Forelimb muscle (tissue), 1 donor: Measurements from ENCODE around the gene ANKRD31. TPM values are rescaled to one million over a fixed set of nuclear protein-coding genes. Genes with fewer than 3 reads are reported as not detected.
"Not testable (repeated sequence)": the region's sequence is repeated elsewhere in the genome, so short reads cannot be mapped to it uniquely, and the experiment has no call there.

Experiments used
- DNase-seq: peaks from one replicate; pipeline ENCODE4 v3.0.0-alpha.2; 2013; ENCODE audit warnings: low read depth
- polyA plus RNA-seq: library from polyadenylated mRNA; unstranded; fragments of 120-200 nt; gene quantifications from one replicate; pipeline ENCODE4 v1.2.1, GENCODE V29; 2013; ENCODE audit not compliant: insufficient read length

ANKRD31 gene
- polyA plus RNA-seq, 1 donor = 0.13 TPM

DNA sequence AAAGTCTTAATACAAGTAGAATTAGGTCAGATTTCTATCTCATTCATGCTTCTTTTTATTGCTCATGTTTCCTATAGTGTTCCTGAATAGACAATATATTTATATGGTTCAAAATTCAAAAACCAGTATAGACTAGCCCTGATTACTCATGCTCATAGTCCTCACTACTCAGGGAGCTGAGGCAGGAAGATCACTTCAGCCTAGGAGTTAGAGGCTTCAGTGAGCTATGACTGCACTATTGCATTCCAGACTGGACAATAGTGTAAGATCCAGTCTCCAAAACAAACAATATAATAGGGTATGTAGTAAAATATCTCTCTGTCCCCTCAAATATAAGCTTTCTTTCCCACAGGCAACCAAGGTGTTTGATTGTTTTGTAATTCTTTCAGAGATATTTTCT is 2.4 kb downstream of the ANKRD31 start:
- no peak for DNase-seq

GRCh38 chr5:75226916-75227315 is 9.8 kb downstream of the ANKRD31 start:
- DNase-seq = no peak

DNA sequence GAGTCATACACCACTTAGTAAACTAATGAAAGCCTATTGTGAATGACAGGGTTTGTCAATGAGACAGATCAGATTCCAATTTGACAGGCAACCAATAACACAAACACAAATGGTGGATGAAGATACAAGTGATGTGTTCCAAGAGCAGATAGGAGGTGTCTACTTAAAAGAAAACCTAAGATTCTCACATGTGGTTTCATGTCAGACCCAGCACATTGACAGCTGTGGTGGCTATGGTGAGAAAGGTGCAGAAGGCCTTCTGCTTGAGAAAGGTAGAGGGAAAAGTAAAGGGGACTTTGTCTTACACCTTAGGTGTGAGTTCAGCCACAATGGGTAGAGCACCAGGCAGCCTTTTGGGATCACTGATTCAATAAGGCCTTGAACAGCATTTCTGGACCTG is 11.2 kb downstream of the ANKRD31 start:
- no peak for DNase-seq

DNA sequence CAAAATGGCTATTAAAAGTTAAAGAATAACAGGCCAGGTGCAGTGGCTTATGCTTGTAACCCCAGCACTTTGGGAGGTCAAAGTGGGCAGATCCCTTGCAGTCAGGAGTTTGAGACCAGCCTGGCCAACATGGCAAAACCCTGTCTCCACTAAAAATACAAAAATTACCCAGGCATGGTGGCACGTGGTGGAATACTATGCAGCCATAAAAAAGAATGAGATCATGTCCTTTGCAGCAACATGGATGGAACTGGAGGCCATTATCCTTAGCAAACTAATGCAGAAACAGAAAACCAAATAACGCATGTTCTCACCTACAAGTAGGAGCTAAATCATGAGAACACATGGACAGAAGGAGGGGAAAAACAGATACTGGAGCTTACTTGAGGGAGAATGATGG is 15.9 kb downstream of the ANKRD31 start:
- DNase-seq = not testable (repeated sequence)

GRCh38 chr5:75214928-75215327 is 21.8 kb downstream of the ANKRD31 start:
- DNase-seq = no peak

DNA sequence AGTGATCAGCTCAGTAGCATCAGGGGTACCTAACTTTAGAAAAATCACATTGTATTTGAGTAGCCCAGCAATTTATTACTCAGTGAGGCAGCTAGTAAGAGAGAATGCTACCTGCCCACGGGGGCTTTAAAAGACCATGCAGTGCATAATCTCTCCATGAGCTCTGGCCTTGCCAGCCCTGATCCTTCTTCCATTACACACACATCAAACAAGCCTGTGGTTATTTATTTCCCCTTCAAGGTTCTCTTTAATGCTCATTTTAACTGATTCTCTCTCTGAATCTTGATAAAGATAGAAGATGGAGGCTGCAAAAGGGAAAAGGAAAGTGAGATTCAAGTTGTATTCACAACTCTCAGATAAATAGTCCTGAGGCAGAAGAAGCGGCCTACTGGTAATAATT is 22.3 kb downstream of the ANKRD31 start:
- no peak for DNase-seq

GRCh38 chr5:75203604-75204003 is 33.1 kb downstream of the ANKRD31 start:
- DNase-seq = no peak

DNA sequence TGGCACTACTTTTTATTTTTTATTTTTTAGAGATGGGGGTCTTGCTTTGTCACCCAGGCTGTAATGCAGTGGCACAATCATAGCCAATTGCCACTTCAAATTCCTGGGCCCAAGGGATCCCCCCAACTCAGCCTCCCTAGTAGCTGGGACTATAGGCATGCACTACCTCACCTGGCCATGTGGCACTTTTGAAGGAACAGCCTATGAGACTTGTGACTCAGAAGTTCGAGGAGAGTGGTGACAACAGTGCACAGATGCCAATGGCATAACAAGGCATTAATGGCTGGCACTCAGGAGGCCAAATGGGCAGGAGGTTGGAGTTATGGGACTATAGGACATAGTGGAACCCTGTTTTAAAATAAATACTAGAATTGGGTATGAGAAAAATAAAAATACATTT is 33.7 kb downstream of the ANKRD31 start:
- no peak for DNase-seq

- no peak for DNase-seq
These were observed 35.9 kb downstream of the ANKRD31 start for GRCh38 chr5:75200776-75201175.

GRCh38 chr5:75199946-75200345 is 36.7 kb downstream of the ANKRD31 start:
- DNase-seq = no peak

DNA sequence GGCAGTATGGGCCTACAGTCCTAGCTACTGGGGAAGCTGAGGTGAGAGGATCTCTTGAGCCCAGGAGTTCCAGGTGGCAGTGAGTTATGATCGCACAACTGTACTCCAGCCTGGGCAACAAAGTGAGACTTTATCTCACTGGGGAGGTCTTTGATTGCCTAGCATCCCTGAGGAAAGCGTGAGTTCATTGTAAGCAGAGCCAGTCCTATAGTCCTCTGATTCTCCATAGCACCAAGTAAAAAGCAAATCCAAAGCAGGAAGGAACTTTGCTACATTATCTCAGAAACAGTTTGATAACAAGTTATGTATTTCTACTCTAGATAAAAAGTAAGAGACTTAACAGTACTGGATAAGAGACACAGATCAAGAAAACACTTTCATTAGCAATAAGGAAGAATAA is 37.6 kb downstream of the ANKRD31 start:
- no peak for DNase-seq

GRCh38 chr5:75197745-75198144 is 38.9 kb downstream of the ANKRD31 start:
- no peak for DNase-seq

DNA sequence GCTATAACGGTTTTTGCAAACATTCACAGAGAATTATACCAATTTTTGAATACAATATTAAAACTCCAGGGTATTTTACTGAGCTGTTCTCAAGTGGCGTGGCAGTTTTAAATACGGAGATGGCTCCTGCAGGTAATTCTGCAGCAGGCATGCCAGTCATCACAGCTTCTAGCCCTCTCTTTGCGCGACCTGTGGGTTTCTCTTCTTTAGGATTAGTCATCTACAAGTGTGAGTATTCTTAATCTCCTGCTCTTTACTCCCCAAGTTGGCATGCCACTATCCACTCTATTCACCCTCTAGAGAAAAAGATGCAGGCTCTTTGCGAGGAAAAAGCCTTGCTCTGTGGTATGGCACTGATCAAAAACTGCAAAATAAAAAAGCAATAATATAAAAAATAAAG is 43.9 kb downstream of the ANKRD31 start:
- DNase-seq = no peak

DNA sequence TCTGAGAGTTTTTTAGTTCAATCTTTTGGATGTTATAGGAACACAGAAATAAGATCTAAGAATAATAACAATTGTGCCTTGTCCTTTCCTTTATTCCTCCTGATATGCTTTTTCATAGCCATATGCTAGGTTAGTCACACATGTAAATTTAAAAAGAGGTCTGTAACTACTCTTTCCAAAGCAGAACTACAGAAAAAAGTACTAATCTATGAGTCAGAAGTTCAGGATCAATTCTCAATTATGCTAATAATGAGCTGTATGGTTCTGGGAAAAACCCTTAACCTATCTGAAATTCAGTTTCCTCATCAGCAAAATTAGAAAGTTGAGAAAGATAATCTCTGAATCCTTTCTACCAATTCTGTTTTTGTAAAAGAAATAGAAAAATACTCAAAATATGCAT is 44.4 kb downstream of the ANKRD31 start:
- DNase-seq = no peak

DNA sequence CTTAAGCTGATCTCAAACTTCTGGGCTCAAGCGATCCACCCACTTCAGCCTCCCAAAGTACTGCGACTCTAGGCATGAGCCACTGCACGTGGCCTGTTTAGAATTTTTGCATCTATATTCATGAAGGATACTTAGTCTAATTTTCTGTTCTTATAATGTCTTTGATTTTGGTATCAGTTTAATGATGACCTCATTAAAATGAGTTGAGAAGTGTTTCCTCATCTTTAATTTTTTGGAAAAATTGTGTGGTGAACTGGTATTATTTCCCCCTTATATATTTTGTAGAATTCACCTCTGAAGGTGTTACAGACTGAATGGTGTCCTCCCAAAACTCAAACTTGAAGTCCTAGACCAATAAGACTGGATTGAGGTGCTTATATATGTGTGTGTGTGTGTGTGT is 46.5 kb downstream of the ANKRD31 start:
- DNase-seq = no peak

GRCh38 chr5:75189353-75189752 is 47.3 kb downstream of the ANKRD31 start:
- no peak for DNase-seq

- DNase-seq = no peak
These were observed 50.9 kb downstream of the ANKRD31 start for GRCh38 chr5:75185763-75186162.

GRCh38 chr5:75176009-75176408 is 60.7 kb downstream of the ANKRD31 start:
- not testable (repeated sequence) for DNase-seq

GRCh38 chr5:75174872-75175271 is 61.8 kb downstream of the ANKRD31 start:
- DNase-seq = not testable (repeated sequence)

DNA sequence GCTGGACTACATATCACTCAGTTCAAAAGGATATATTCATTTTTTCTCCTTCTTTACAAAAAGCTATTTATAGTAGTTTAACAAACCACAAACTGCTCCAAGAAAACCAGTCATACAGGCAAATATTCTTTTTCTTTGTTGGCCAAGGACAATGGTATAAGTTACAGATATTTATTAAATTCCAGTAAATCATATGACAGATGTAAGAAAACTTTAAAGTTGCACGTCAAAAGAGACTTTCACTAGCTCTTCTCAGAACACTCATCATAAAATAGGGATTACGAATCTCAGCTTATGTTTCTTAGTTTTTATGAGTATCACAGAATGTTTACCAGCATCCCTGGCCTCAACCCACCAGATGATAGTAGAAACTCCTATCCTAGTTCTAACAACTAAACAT is 67.2 kb downstream of the ANKRD31 start:
- DNase-seq = no peak

DNA sequence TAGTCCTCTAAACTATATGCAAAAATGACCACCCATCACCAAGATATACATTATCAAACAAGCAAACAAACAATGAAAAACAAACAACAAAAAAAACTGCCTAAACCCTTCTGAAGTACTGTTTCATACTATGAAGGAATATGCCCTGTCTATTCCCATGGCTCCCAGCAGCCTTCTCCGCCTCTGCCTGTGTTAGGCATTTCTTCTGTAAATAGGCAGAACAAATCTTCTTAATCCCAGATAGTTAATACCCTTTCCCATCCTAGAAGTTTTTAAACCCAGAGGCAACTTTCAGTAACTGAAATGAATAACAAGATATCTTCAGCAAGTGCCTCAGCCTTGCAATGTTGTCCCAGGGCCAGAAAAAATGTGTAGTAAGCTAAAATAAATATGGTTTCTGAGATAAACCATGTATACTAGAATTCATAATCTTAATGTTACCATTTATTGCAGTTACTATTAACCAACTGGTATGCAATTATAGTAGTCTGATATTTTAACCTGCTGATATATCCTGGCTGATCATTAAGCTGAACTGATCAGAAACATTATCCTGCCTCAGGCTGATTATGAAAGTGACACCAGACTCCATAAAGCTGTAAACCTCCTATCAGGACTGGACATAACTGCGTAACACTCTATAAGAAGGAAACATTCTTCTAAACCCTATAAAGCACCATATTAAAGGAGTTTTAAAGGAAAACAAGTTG is 68.5 kb downstream of the ANKRD31 start:
- no peak for DNase-seq

- DNase-seq = no peak
These were observed 69.3 kb downstream of the ANKRD31 start for GRCh38 chr5:75167345-75167744.

GRCh38 chr5:75161508-75161907 is 75.2 kb downstream of the ANKRD31 start:
- DNase-seq = not testable (repeated sequence)

DNA sequence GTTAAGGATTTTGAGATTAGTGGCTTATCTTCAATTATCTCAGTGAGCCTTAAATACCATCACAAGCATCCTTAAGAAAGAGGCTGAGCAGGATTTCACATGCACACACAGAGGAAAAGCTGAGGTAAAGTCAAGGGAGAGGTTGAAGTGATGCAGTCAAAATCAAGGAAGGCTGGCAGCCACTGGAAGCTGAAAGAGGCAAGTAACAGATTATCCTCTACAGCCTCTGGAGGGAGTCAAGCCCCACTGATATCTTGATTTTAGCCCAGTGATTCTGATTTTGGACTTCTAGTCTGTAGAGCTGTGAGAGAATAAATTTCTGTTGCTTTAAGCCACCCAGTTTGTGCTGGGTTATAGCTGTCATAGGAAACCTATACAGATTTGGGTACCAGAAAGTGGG is 80.1 kb downstream of the ANKRD31 start:
- no peak for DNase-seq
